ENCODE results near the gene DEFB132. TPM values are rescaled to one million over a fixed set of nuclear protein-coding genes. Genes with fewer than 3 reads are reported as not detected.
A peak's percentile ranks its signal among the peaks of the same experiment; 100 is the strongest.

Gene DEFB132
- total and polyA plus RNA-seq, 2 donors (not counting 1 experiment from before 2014, with no cell fraction given): not detected

GRCh38 chr20:308427-309038 lies 51.0 kb downstream of the DEFB132 start:
- H3K27ac Mint-ChIP-seq: no peak overlapping the region
- Histone ChIP-seq H3K9me3 (ENCODE audit: control extremely low read depth in 1 of 3, control insufficient read depth in 2 of 3, insufficient read depth in 1 of 3, low read length in 2 of 3) (peaks cover 0 to 4% (median 0%) of the 10 kb centered on the region in 3 donors), H3K27ac (ENCODE audit: low read length in 2 of 2) (no peak overlapping the region), H3K4me2 (replicated peaks; ENCODE audit: low read depth, low read length, poor library complexity, severe bottlenecking) (no peak overlapping the region), H4K20me1 (ENCODE audit: control insufficient read depth, insufficient read depth, low read length, poor library complexity, severe bottlenecking) (no peaks in the 10 kb centered on the region), H3K36me3 (replicated peaks in 1 of 2; ENCODE audit: control extremely low read depth in 1 of 2, control insufficient read depth in 1 of 2, extremely low read depth in 1 of 2, insufficient read depth in 2 of 2, low read length in 1 of 2) (no peaks in the 10 kb centered on the region), H3K9ac (ENCODE audit: low read length) (no peak overlapping the region), H3K4me3 (ENCODE audit: control extremely low read depth in 1 of 5, extremely low read depth in 1 of 5, insufficient read depth in 1 of 5, low read depth in 2 of 5, low read length in 4 of 5) (no peak overlapping the region), H3K4me1 (ENCODE audit: control insufficient read depth in 2 of 2, insufficient read depth in 2 of 2, low read length in 2 of 2) (peaks cover 10 to 13% of the 10 kb centered on the region in 2 donors), H2AFZ (ENCODE audit: insufficient read depth, low read depth, low read length, poor library complexity, severe bottlenecking) (no peak overlapping the region), H3K27me3 (replicated peaks in 1 of 4; ENCODE audit: control extremely low read depth in 1 of 4, control insufficient read depth in 3 of 4, insufficient read depth in 4 of 4, low read length in 3 of 4) (no peaks in the 10 kb centered on the region), H3K79me2 (ENCODE audit: control insufficient read depth, insufficient read depth, low read length) (no peaks in the 10 kb centered on the region)
- ChIA-PET CTCF (interaction anchor here (0.9 to 3.0 kb wide), 3 partner anchors 10 to 15 kb away, joined by 3 to 17 read pairs (median 12); no protein-coding TSS in a partner anchor), POLR2A (interaction anchor here (2.3 kb wide), 1 partner anchor 15 kb away, joined by 7 read pairs; no protein-coding TSS in a partner anchor)
- no peaks in the 10 kb centered on the region for H3K9me3 Mint-ChIP-seq (ENCODE audit: insufficient read depth)
- H3K4me3 Mint-ChIP-seq: no peak overlapping the region
- DNase-seq (no peak), ATAC-seq (ENCODE audit: low read depth) (no peak)
- intact Hi-C loops (cut with micrococcal nuclease): no loop called here
- no peaks in the 10 kb centered on the region for H3K27me3 Mint-ChIP-seq
- no peak for TF ChIP-seq EZH2 (IDR thresholded peaks at IDR 0.05; ENCODE audit: borderline replicate concordance, insufficient read depth, low read depth, low read length, poor library complexity, severe bottlenecking)
- TF ChIP-seq, protein P1, sequence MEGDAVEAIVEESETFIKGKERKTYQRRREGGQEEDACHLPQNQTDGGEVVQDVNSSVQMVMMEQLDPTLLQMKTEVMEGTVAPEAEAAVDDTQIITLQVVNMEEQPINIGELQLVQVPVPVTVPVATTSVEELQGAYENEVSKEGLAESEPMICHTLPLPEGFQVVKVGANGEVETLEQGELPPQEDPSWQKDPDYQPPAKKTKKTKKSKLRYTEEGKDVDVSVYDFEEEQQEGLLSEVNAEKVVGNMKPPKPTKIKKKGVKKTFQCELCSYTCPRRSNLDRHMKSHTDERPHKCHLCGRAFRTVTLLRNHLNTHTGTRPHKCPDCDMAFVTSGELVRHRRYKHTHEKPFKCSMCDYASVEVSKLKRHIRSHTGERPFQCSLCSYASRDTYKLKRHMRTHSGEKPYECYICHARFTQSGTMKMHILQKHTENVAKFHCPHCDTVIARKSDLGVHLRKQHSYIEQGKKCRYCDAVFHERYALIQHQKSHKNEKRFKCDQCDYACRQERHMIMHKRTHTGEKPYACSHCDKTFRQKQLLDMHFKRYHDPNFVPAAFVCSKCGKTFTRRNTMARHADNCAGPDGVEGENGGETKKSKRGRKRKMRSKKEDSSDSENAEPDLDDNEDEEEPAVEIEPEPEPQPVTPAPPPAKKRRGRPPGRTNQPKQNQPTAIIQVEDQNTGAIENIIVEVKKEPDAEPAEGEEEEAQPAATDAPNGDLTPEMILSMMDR (IDR thresholded peaks at IDR 0.05): no peak
- 96% methylated on average over 4 of the region's 7 CpGs for WGBS (ENCODE audit: insufficient coverage)
- H3K4me1 Mint-ChIP-seq: peaks cover 16% of the 10 kb centered on the region

GRCh38 chr20:309306-309840 lies 51.8 kb downstream of the DEFB132 start:
- Mint-ChIP-seq H3K4me1 (peaks cover 16% of the 10 kb centered on the region), H3K27ac (peak overlapping the region; percentile 51), H3K9me3 (ENCODE audit: insufficient read depth) (no peaks in the 10 kb centered on the region), H3K27me3 (no peaks in the 10 kb centered on the region), H3K4me3 (peak overlapping the region; percentile 44)
- Histone ChIP-seq H4K20me1 (ENCODE audit: control insufficient read depth, insufficient read depth, low read length, poor library complexity, severe bottlenecking) (no peaks in the 10 kb centered on the region), H3K9me3 (ENCODE audit: control extremely low read depth in 1 of 3, control insufficient read depth in 2 of 3, insufficient read depth in 1 of 3, low read length in 2 of 3) (peaks cover 0 to 4% (median 0%) of the 10 kb centered on the region in 3 donors), H2AFZ (ENCODE audit: insufficient read depth, low read depth, low read length, poor library complexity, severe bottlenecking) (peak overlapping the region; percentile 82), H3K79me2 (ENCODE audit: control insufficient read depth, insufficient read depth, low read length) (no peaks in the 10 kb centered on the region), H3K27me3 (replicated peaks in 1 of 4; ENCODE audit: control extremely low read depth in 1 of 4, control insufficient read depth in 3 of 4, insufficient read depth in 4 of 4, low read length in 3 of 4) (no peaks in the 10 kb centered on the region), H3K4me1 (ENCODE audit: control insufficient read depth in 2 of 2, insufficient read depth in 2 of 2, low read length in 2 of 2) (peaks cover 10 to 13% of the 10 kb centered on the region in 2 donors), H3K9ac (ENCODE audit: low read length) (no peak overlapping the region), H3K27ac (ENCODE audit: low read length in 2 of 2) (peak overlapping the region in 1 of 2 donors; percentile 8), H3K36me3 (replicated peaks in 1 of 2; ENCODE audit: control extremely low read depth in 1 of 2, control insufficient read depth in 1 of 2, extremely low read depth in 1 of 2, insufficient read depth in 2 of 2, low read length in 1 of 2) (no peaks in the 10 kb centered on the region), H3K4me3 (ENCODE audit: control extremely low read depth in 1 of 5, extremely low read depth in 1 of 5, insufficient read depth in 1 of 5, low read depth in 2 of 5, low read length in 4 of 5) (no peak overlapping the region), H3K4me2 (replicated peaks; ENCODE audit: low read depth, low read length, poor library complexity, severe bottlenecking) (peak overlapping the region; percentile 79)
- ChIA-PET CTCF (interaction anchor here (0.9 to 3.0 kb wide), 4 partner anchors 10 to 21 kb away, joined by 3 to 17 read pairs (median 8); no protein-coding TSS in a partner anchor), POLR2A (interaction anchor here (2.3 kb wide), 1 partner anchor 14 kb away, joined by 7 read pairs; no protein-coding TSS in a partner anchor)
- intact Hi-C loops (cut with micrococcal nuclease): no loop called here
- 43% methylated on average over 5 of the region's 6 CpGs for WGBS (ENCODE audit: insufficient coverage)
- no peak for ATAC-seq (ENCODE audit: low read depth)
- no peak for DNase-seq
- no peak for TF ChIP-seq EZH2 (IDR thresholded peaks at IDR 0.05; ENCODE audit: borderline replicate concordance, insufficient read depth, low read depth, low read length, poor library complexity, severe bottlenecking)
- TF ChIP-seq, protein P1 (IDR thresholded peaks at IDR 0.05): no peak
